HG03565 (cell line): ENCODE results near the gene HCST.

Experiments used
- ATAC-seq: cut with Tn5 transposase; IDR thresholded peaks from one replicate; pipeline ENCODE4 v1.9.1; 2021; ENCODE audit warnings: mild to moderate bottlenecking, moderate library complexity; ENCODE audit not compliant: unreplicated experiment

The HCST gene

DNA sequence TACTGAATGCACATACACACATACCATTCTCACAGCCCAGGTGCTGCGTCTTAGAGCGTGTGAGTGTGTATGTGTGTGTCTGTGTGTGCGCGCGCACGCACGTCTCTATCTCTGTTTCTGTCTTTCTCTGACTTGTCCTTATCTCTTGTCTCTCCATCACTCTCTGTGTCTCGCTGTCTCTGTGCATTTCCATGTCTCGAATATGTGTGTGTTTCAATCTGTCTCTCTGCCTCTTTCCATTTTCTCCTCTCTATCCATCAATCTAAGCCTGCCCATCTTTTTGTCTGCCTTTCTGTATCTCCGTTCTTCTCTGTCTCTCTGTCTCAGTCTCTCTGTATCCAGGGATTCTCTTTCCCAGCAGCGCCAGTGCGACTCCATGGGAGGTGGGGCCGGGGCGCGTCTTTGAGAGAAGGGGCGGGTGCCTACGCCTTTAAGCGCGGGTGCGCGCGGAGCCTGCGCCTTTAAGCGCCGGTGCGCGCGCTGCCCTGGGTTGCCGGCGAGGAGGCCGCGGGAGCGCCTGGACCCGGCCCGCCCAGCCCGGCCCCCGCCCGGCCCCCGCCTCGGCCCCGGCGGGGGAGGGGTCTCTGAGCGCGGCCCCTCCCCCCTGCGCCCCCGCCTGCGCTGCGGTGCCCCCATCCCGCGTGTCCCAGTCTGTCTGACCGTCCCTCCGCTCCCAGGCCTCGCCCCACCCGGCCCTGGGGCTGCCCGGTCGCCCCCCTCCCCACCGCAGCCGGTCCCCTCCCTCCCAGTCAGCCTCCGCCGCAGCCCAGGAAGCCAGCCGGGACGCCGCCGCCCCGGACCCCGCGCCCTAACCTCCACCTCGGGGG is 33.8 kb downstream of the HCST start, which contains the start of gene LRFN3:
Gene LRFN3 (plus strand): TSS at position 464 of the 827 bp plus-strand sequence. CDS start 3,052 bp downstream, outside the sequence.
- ATAC-seq, result no peak

DNA sequence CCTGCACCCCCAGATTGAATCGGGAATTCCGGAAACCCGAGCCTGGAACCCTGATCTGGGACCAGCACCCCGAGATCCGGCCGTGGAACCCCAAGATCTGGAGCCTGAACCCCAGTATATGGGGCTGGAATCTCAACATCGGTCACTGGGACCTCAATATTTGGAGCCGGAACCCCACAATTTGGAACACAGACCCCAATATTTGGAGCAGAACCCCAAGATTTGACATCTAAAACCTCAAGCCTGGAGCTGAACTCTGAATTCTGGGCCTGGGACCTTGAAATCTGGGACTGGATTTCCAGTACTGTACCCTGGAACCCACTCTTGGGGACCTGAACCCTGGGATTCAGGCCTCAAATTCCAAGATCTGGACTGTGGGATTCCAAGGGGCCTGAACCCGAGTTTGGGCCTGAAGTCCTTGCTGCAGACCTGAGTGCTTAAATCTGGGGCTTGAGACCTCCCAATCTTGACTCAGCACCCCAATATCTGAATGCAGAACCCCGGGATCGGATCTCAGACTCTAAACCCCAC is 34.5 kb downstream of the HCST start:
- ATAC-seq, result no peak

DNA sequence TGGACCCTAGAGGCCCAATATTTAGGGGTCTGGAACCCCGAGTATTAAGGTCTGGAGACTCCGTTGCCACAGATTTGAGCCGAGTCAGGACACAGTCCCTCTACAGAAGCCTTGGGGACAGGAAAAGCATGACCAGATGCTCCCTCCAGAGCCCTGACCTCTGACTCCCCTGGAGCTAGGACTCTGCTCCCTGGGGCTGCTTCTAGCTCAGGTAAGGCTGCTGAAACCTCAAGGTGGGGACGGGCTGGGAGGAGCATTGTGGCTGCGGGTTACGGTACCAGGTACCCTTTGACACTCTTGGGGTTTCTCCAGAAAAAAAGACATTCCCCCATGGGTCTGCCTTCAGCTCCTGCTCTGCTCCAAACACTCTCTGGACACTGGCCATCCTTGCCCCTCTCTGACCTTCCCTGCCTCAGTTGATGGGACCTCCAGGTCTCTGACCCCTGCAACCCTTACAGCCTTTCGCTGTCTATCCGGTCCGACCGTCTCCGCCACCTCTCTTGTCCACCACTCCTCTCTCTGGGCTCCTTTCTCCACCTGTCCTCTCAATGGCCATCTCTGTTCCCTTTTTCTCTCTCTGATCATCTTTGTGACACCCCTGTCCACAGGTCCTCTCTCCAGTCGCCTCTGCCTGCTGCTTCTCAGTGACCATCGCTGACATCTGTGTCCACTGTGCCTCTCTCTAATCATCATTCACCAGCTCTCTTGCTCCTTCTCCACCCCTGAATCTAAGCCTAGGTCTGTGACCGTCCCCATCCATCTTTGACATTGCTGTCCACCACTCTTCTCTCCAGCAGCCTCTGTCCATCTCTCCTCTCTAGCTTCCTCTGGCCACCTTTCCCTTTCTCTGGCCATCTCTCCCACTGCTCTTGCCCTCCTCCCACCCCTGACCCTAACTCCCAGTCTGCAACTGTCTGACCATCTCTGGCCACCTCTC is 35.3 kb downstream of the HCST start:
- no peak for ATAC-seq

DNA sequence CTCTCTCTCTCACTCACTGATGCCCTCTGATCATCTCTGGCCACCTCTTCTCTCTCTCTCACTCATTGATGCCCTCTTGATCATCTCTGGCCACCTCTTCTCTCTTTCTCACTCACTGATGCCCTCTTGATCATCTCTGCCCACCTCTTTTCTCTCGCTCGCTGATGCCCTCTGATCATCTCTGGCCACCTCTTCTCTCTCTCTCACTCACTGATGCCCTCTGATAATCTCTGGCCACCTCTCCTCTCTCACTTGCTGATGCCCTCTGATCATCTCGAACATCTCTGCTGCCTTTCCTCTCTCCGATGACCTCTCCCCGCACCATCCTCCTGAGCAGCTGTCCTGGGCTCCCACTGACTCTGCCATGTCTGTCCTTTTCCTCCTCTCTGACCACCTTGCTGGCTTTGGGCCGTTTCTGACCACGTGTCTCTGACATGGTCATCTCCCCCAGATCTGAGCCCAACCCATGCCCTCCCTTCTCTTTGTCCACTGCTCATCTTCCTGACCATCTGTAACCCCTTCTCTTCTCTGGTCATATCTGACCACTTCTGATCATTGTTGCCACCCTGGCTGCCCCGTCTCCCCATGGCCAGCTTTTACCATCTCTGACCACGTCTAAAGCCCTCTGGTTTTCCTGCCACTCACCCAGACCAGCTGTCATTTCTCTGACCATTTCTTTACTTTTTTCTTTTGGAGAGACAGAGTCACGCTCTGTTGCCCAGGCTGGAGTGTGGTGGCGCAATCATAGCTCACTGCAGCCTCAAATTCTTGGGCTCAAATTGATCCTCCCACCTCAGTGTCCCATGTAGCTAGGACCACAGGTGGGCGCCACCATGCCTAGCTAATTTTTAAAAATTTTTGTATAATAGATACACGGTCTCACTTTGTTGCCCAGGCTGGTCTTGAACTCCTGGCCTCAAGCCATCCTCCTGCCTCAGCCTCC is 36.2 kb downstream of the HCST start:
- ATAC-seq, result no peak

DNA sequence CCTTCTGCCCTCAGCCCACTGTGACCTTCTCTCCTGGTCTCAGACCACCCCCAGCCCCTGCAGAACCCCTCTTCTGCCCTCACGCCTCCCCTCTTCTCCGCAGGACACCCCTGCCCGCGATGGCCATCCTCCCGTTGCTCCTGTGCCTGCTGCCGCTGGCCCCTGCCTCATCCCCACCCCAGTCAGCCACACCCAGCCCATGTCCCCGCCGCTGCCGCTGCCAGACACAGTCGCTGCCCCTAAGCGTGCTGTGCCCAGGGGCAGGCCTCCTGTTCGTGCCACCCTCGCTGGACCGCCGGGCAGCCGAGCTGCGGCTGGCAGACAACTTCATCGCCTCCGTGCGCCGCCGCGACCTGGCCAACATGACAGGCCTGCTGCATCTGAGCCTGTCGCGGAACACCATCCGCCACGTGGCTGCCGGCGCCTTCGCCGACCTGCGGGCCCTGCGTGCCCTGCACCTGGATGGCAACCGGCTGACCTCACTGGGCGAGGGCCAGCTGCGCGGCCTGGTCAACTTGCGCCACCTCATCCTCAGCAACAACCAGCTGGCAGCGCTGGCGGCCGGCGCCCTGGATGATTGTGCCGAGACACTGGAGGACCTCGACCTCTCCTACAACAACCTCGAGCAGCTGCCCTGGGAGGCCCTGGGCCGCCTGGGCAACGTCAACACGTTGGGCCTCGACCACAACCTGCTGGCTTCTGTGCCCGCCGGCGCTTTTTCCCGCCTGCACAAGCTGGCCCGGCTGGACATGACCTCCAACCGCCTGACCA is 37.2 kb downstream of the HCST start:
- ATAC-seq, result no peak

DNA sequence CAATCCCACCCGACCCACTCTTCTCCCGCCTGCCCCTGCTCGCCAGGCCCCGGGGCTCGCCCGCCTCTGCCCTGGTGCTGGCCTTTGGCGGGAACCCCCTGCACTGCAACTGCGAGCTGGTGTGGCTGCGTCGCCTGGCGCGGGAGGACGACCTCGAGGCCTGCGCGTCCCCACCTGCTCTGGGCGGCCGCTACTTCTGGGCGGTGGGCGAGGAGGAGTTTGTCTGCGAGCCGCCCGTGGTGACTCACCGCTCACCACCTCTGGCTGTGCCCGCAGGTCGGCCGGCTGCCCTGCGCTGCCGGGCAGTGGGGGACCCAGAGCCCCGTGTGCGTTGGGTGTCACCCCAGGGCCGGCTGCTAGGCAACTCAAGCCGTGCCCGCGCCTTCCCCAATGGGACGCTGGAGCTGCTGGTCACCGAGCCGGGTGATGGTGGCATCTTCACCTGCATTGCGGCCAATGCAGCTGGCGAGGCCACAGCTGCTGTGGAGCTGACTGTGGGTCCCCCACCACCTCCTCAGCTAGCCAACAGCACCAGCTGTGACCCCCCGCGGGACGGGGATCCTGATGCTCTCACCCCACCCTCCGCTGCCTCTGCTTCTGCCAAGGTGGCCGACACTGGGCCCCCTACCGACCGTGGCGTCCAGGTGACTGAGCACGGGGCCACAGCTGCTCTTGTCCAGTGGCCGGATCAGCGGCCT is 37.9 kb downstream of the HCST start:
- ATAC-seq, result no peak

DNA sequence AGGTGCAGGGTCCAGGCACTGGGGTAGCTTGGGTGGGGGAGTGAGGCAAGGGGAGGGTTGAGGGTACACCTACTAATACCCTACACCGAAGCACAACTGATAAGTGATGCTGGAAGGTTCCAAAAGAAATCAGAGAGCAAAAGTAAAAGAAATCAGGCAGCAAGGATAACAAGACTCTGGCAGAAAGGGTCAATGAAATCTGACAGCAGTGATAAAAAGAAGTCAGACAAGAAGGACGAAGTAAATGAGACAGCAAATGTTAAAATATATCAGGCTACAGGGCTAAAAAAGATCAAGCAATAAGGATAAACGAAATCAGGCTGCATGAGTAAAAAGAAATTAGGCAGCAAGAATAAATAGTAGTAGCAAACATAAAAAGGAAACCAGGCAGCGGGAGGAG is 38.5 kb downstream of the HCST start:
- ATAC-seq, result no peak

DNA sequence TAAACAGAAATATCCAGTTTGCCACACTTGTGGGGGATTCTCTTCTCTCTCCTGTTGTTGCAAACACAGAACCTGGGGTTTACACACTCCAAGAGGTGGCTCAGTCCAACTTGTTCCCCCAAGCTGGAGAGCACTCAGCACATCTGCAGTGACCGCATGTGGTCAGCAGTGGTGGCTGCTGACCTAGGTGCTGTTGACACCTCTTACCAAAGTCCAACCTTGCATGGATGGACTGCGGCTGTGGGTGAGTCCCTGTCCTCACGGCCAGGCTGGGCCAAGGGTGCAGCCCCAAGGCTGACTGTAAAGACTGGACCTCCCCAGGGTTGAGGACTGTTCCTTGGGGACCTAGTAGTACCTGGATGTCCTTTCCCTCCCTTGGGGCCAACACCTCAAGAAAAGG is 39.9 kb downstream of the HCST start:
- ATAC-seq, result no peak

DNA sequence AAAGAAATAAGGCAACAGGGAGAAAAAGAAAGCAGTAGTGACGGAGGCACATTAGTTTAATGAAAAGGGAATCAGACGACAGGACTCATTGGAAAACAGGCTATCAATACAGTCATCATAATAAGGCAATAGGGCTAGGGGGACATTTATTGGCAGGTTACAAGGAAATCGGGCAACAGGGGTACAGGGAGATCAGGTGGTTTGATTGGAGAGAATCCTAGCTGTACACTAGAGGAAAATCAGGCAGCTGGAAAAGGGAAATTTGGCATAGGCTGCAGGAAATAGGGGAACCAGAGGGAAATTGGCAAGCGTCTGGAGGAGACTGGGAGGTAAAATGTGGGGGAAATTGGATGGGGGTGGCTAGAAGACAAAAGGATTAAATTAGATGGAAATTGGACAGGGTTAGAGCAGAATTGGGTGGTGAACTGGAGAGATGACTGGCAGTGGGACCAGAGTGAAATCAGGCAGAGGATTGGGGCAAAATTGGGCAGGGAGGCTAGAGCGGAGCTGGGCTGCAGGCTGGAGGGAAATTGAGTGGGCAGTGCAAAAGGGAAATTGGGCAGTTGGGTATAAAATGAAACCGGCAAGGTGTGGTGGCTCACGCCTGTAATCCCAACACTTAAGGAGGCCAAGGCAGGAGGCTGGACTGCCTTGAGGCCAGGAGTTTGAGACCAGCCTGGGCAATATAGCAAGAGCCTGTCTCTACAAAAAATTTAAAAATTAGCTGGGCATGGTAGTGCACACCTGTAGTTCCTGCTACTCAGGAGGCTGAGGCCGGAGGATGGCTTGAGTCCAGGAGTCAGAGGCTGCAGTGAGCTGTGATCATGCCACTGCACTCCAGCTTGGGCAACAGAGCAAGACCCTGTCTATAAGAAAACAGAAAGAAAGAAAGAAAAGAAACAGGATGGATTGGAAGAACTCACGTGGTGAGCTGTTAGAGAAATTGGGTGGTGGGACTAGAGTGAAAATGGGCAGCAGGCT is 41.3 kb downstream of the HCST start:
- no peak for ATAC-seq

DNA sequence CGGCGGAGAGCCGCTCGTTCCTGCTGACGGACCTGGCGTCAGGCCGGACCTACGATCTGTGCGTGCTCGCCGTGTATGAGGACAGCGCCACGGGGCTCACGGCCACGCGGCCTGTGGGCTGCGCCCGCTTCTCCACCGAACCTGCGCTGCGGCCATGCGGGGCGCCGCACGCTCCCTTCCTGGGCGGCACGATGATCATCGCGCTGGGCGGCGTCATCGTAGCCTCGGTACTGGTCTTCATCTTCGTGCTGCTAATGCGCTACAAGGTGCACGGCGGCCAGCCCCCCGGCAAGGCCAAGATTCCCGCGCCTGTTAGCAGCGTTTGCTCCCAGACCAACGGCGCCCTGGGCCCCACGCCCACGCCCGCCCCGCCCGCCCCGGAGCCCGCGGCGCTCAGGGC is 42.2 kb downstream of the HCST start:
- no peak for ATAC-seq

DNA sequence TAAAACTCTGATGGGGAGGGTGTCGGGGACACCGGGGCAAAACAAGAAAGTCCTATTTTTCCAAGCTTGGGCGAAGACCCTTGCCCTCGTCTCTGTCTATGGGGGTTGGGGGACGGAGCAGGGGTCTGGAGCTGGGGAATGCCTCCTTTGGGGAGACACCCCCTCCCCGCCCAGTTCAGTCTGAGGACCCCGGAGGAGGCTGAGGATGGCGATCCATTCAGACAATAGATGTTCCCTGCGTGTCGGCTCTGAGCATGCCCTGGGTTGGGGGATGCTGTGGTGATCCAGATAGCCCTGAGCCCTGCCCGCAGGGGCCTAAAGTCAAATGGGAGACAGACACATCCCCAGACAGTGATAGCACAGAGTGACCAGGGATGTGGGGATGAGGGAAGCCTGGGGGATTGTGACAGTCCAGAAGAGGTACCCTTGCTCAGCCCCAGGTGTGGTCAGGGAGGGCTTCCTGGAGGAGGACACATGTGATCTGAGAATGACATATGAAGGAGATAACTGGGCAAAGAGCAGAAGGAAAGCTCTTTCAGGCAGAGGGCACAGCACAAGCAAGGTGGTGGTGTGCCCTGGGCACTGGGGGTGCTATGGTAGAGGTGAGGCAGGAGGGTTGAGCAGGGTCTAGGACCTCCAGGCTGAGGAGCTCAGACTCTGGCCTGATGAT is 42.9 kb downstream of the HCST start:
- no peak for ATAC-seq

DNA sequence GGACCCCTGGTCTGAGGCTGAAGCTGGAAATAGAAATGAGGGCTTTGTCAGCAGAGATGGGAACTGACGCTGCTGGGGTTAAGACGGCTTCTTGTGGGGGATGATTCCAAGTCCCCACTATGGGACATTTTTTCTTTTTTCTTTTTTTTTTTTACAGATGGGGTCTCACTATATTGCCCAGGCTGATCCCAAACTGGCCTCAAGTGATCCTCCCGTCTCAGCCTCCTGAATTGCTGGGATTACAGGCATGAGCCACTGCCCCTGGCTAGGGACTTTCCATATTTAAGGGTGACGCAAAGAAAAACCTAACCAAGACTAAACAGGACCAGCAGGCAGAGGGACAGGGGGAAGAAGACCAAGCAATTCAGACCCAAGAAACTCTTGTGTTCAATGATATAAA is 43.9 kb downstream of the HCST start:
- no peak for ATAC-seq

DNA sequence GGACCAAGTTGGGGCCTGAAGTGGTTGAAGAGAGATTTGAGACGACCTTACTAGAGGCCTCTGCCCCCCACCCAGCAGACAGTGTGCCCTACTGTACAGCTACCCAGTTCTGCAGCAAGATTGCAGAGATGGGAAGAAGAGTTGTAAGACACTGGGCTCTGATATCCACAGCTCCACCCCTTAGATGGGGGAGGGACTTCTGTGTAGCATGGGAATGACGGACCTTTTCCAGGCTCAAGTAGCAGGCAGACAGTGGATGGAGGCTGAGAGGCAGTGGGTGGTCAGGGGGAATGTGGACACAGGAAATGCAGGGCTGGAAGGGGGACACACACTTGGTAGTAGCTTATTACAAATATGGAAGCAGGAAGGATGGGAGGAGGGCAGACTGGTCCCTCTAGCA is 46.8 kb downstream of the HCST start:
- no peak for ATAC-seq
